ENCODE measurements around the gene NEDD4.

DNA sequence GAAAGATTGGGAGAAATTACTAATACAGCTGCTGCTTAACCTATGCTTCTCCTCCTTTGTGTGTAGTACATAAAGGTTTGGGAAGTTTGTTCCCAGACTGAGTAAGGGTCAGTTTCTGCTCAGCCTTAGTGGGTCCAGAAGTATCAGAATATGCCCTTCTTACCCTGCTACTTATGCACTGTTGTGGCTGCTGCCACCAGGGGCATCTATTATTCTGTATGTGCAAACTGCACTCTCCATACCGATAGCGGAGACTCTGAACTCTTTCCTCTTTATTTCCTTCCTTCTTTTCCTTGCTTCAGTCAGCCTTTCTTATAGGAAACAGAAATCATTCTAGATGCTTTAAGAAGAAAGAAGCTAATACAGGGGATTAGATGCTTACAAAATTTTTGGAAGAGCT lies 4.0 kb downstream of the NEDD4 start:
- TF ChIP-seq POLR2AphosphoS5 (IDR thresholded peaks at IDR 0.05; ENCODE audit: low read depth, low read length) (no peak), FOXP2 (optimal IDR thresholded peaks at IDR 0.05; ENCODE audit: borderline replicate concordance, extremely low read depth, extremely low read length, insufficient read depth) (no peak), TAF1 (IDR thresholded peaks at IDR 0.05; ENCODE audit: borderline replicate concordance, insufficient read depth, low read length) (no peak), SIN3A (IDR thresholded peaks at IDR 0.05; ENCODE audit: borderline replicate concordance, insufficient read depth, low read length) (no peak)
- TF ChIP-seq, protein P1, sequence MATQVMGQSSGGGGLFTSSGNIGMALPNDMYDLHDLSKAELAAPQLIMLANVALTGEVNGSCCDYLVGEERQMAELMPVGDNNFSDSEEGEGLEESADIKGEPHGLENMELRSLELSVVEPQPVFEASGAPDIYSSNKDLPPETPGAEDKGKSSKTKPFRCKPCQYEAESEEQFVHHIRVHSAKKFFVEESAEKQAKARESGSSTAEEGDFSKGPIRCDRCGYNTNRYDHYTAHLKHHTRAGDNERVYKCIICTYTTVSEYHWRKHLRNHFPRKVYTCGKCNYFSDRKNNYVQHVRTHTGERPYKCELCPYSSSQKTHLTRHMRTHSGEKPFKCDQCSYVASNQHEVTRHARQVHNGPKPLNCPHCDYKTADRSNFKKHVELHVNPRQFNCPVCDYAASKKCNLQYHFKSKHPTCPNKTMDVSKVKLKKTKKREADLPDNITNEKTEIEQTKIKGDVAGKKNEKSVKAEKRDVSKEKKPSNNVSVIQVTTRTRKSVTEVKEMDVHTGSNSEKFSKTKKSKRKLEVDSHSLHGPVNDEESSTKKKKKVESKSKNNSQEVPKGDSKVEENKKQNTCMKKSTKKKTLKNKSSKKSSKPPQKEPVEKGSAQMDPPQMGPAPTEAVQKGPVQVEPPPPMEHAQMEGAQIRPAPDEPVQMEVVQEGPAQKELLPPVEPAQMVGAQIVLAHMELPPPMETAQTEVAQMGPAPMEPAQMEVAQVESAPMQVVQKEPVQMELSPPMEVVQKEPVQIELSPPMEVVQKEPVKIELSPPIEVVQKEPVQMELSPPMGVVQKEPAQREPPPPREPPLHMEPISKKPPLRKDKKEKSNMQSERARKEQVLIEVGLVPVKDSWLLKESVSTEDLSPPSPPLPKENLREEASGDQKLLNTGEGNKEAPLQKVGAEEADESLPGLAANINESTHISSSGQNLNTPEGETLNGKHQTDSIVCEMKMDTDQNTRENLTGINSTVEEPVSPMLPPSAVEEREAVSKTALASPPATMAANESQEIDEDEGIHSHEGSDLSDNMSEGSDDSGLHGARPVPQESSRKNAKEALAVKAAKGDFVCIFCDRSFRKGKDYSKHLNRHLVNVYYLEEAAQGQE (IDR thresholded peaks at IDR 0.05; ENCODE audit: insufficient read depth in 1 of 2, low read depth in 2 of 2, low read length in 2 of 2): no peak

All from PFSK-1 (cell line).